Right atrium auricular region (tissue), 2 donors: ENCODE measurements around the gene NEK8. TPM values are rescaled to one million over a fixed set of nuclear protein-coding genes. Genes with fewer than 3 reads are reported as not detected.

ENCODE experiments used
- DNase-seq: peaks from one replicate; pipeline ENCODE4 v3.0.0-alpha.2; 2019; ENCODE audit warnings: low spot score
- H3K27ac ChIP-seq, 2 donors: fragments of 200-600 bp; sonication (generic); 1 replicate in 1 of 2; 2 replicates in 1 of 2; pipeline ENCODE4 v1.5.1; 2016 to 2019
- H3K27me3 ChIP-seq, 2 donors: fragments of 200-600 bp; sonication (generic); one replicate each; pipeline versions ENCODE4 v1.5.1 to v1.6.0; 2017 to 2019
- H3K36me3 ChIP-seq: fragments of 200-600 bp; sonication (generic); one replicate; pipeline ENCODE4 v1.5.1; 2016
- H3K4me1 ChIP-seq, 2 donors: fragments of 200-600 bp; sonication (generic); one replicate each; pipeline versions ENCODE4 v1.5.1 to v1.6.0; 2017 to 2019
- H3K4me3 ChIP-seq, 2 donors: fragments of 200-600 bp; sonication (generic); 1 replicate in 1 of 2; 2 replicates in 1 of 2; pipeline ENCODE4 v1.5.1; 2017 to 2019; ENCODE audit warnings: mild to moderate bottlenecking in 1 of 2, moderate library complexity in 1 of 2
- H3K9me3 ChIP-seq, 2 donors: fragments of 200-600 bp; sonication (generic); one replicate each; pipeline ENCODE4 v1.5.1; 2019
- total RNA-seq, 2 donors: library from RNA; depleted of rRNA; stranded (reverse); fragments of >200 nt; gene quantifications; one replicate each; pipeline ENCODE4 v1.1.0, GENCODE V29; 2016
- TF ChIP-seq, protein P1 (sequence below), 2 donors: fragments of 200-600 bp; sonication (generic); IDR thresholded peaks; one replicate each; pipeline ENCODE4 v1.5.1; 2019; ENCODE audit warnings: antibody characterized with exemption in 2 of 2

NEK8 gene
- total RNA-seq, result 1 to 10 TPM; 1.0 to 1.1 TPM

DNA sequence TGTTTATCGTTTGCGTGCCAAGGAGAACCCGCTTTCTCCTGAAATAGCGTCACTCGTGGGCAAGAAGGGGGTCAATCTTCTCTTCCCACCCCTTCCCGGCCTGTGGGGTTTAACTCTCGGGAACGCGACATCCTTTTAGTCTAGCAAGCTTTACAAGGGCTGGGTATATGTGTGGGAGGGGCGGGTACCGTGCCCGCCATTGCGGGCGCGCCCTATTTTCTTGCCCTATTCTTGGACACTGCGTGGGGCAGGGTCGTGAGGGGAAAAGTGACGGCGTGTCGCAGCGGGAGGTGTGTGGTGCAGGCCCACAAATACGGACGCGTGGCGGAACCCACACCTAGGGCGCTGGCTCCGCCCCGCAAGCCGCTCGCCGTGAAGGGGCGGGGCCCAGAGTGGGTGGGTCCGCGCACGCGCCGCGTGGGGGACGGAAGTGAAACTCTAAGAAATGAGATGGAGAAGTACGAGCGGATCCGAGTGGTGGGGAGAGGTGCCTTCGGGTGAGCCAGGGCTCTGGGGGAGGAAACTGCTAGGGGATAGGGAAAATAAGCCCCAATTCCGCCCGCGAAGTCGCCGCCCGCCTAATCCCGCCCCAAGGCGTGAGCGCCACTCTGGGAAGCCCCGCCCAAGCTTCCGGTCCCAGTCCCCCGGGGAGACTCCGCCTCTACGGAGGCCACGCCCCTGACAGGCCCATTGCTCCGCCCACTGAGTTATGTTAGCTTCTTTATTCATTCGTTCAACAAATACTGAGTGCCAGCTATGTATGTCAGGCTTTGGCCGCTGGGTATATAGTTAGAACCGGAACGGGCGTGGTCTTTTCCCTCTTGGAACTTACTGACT, at the start of gene NEK8:
TSS of gene NEK8 (plus strand) at position 425 of the 837 bp plus-strand sequence. CDS start at position 451, 26 bp downstream.
- peaks cover 12% of the 10 kb centered on the region for H3K36me3 ChIP-seq
- TF ChIP-seq, protein P1, sequence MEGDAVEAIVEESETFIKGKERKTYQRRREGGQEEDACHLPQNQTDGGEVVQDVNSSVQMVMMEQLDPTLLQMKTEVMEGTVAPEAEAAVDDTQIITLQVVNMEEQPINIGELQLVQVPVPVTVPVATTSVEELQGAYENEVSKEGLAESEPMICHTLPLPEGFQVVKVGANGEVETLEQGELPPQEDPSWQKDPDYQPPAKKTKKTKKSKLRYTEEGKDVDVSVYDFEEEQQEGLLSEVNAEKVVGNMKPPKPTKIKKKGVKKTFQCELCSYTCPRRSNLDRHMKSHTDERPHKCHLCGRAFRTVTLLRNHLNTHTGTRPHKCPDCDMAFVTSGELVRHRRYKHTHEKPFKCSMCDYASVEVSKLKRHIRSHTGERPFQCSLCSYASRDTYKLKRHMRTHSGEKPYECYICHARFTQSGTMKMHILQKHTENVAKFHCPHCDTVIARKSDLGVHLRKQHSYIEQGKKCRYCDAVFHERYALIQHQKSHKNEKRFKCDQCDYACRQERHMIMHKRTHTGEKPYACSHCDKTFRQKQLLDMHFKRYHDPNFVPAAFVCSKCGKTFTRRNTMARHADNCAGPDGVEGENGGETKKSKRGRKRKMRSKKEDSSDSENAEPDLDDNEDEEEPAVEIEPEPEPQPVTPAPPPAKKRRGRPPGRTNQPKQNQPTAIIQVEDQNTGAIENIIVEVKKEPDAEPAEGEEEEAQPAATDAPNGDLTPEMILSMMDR (IDR thresholded peaks at IDR 0.05), result no peak

DNA sequence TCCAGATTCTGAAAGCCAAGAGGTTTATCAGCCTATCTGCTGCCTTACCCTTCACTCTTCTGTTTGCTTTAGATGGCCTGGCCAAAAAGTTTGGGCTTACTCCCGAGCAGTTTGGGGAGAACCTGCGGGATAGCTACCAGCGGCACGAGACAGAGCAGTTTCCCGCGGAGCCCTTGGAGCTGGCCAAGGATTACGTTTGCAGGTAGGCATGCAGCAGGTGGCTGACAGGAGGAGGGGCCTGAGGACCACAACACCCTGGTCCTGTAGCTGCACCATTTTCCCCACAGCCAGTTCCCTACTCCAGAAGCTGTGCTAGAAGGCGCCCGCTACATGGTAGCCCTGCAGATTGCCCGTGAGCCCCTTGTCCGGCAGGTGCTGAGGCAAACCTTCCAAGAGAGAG, 45.9 kb upstream of the NEK8 start:
- TF ChIP-seq, protein P1 (IDR thresholded peaks at IDR 0.05), result no peak
- Histone ChIP-seq H3K27me3 (no peaks in the 10 kb centered on the region), H3K4me3 (no peak overlapping the region), H3K4me1 (no peaks in the 10 kb centered on the region), H3K36me3 (peaks cover 99% of the 10 kb centered on the region), H3K27ac (no peak overlapping the region), H3K9me3 (no peaks in the 10 kb centered on the region)
- no peak for DNase-seq

More for the DNA sequence above, at the start of gene NEK8:
- Histone ChIP-seq H3K27me3 (no peaks in the 10 kb centered on the region), H3K4me1 (peaks cover 0 to 28% of the 10 kb centered on the region in 2 donors), H3K4me3 (peak within 1 kb of the TSS; percentile 75 to 82), H3K27ac (peak within 1 kb of the TSS; percentile 97), H3K9me3 (no peaks in the 10 kb centered on the region)
- DNase-seq, result peak; percentile 97

DNA sequence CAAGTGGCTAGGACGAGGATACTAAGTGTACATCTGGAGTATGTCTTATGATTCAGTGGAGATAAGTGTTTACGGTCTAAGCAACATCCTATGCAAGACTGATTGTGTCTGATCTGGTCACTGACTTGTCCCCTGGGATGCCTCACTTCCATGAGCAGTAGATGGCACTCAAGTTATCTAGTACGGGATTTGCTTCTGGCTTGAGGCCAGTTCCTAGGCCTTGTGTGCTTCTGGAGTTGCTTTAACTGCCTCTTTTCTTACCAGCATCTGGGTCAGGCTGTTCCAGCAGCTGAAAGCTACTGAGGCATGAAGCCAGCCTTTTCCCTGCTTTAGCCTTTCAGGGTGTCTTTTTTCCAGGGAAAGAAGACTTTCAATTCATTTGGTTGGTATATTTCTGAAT, 43.6 kb upstream of the NEK8 start:
- Histone ChIP-seq H3K36me3 (peaks cover 99% of the 10 kb centered on the region), H3K4me3 (no peak overlapping the region), H3K27me3 (no peaks in the 10 kb centered on the region), H3K9me3 (no peaks in the 10 kb centered on the region), H3K27ac (no peak overlapping the region), H3K4me1 (no peaks in the 10 kb centered on the region)
- no peak for DNase-seq
- TF ChIP-seq, protein P1 (IDR thresholded peaks at IDR 0.05), result peak in 1 of 2 donors; percentile 39

DNA sequence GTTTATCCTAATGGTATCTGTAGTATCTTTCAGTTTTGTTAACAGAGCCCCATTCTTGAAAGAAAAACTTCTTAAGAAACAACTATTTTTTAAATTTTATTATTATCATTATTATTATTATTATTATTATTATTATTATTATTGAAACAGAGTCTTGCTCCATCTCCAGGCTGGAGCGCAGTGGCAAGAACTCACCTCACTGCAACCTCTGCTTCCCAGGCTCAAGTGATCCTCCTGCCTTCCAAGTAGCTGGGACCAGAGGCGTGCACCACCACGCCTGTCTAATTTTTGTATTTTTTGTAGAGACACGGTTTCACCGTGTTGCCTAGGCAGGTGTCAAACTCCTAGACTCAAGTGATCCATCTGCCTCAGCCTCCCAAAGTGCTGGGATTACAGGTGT, 43.2 kb upstream of the NEK8 start:
- no peak for DNase-seq
- no peaks in the 10 kb centered on the region for H3K4me1 ChIP-seq
- H3K4me3 ChIP-seq, result no peak overlapping the region
- TF ChIP-seq, protein P1 (IDR thresholded peaks at IDR 0.05), result no peak
- peaks cover 99% of the 10 kb centered on the region for H3K36me3 ChIP-seq
- no peak overlapping the region for H3K27ac ChIP-seq
- H3K27me3 ChIP-seq, result no peaks in the 10 kb centered on the region
- no peaks in the 10 kb centered on the region for H3K9me3 ChIP-seq

DNA sequence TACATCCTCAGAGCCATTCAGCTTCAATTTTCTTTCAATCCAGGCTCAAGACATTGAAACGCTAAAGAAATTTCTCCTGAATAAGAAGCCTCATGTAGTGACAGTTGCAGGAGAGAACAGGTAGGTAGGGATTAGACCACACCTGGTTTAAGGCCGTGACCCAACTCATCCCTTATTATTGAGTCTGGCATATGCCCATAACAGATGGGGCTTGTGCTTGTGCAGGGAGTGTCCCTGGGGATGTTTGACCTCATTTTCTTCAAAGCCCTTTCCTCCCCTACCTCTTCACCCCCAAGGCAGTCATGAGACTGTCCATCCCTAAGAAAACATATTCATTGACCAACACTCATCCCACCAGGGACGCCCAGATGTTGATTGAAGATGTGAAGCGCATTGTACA, 42.3 kb upstream of the NEK8 start:
- Histone ChIP-seq H3K36me3 (peaks cover 100% of the 10 kb centered on the region), H3K4me1 (no peaks in the 10 kb centered on the region), H3K27ac (no peak overlapping the region), H3K27me3 (no peaks in the 10 kb centered on the region), H3K9me3 (no peaks in the 10 kb centered on the region), H3K4me3 (no peak overlapping the region)
- no peak for DNase-seq
- TF ChIP-seq, protein P1 (IDR thresholded peaks at IDR 0.05), result no peak
